C4-2B (cell line): Measurements from ENCODE around the gene SH2D3C.

ENCODE experiments used
- H3K27ac ChIP-seq: fragments of 450-650 bp; 2 replicates; pipeline ENCODE4 v1.5.1; 2017
- ZFX ChIP-seq: fragments of 450-650 bp; IDR thresholded peaks from 2 replicates; pipeline ENCODE4 v1.6.1; 2017
- TF ChIP-seq, protein P1 (sequence below): fragments of 450-650 bp; conservative IDR thresholded peaks from 2 replicates; pipeline ENCODE4 v1.5.1; 2017; ENCODE audit warnings: mild to moderate bottlenecking

The SH2D3C gene

DNA sequence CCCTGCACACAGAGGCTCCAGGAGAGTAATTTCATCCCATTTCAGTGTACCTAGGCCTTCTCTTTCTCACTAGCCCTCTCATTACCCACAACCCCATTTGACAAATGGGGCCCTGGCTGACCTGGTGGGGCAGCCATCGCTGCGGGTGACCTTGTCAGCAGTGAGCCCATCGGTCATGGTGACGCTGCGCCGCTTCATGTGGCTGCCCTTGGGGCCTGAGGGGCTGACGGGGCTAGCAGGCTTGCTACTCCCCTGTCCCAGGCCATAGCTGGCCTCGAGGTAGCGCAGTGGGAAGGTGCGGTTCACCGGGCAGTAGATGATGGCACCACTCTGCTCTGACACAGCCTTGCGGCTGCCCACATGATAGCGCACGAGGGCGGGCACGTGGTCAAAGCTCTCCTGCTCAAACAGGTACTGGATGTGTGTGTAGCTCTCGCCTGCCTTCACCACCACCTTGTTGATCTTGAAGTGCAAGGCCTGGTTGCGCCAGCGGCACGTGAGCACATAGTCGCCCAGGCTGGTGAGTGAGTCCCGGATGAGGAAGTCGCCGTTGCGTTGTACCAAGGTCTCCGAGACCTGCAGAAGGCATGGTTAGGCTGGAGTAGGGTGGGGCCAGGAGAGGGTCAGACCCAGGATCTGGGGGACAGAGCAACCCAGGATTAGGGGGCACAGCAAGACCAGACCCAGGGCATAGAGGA, 29.2 kb downstream of the SH2D3C start:
- no peak for TF ChIP-seq ZFX
- H3K27ac ChIP-seq, result no peak overlapping the region

DNA sequence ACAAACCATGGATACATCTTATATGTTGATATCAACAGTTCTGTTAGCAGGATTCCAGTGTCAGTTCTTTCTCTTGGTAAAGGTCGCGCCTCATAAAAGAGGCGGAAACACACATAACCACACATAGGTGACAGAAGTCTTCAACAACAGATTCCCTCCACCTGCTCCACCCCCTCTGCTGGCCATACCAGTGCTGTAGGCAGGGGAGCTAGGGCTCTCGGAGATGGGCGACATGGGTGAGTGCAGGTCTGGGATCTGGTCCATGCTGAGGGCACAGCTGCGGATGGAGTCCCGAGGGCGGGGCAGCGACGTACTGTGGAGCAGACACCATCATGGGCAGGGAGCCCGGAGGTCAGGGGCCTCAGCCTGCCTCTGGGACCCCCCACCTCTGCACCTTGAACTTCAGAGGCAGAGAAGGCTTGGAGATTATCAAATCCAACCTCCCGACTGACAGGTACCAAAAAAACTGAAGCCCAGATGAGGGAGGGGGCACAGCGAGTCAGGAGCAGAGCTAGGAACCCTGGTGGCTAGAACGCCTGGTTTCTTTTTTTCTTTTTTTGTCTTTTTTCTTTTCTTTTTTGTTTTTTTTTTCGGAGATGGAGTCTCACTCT, 31.4 kb downstream of the SH2D3C start:
- no peak overlapping the region for H3K27ac ChIP-seq
- TF ChIP-seq, protein P1, sequence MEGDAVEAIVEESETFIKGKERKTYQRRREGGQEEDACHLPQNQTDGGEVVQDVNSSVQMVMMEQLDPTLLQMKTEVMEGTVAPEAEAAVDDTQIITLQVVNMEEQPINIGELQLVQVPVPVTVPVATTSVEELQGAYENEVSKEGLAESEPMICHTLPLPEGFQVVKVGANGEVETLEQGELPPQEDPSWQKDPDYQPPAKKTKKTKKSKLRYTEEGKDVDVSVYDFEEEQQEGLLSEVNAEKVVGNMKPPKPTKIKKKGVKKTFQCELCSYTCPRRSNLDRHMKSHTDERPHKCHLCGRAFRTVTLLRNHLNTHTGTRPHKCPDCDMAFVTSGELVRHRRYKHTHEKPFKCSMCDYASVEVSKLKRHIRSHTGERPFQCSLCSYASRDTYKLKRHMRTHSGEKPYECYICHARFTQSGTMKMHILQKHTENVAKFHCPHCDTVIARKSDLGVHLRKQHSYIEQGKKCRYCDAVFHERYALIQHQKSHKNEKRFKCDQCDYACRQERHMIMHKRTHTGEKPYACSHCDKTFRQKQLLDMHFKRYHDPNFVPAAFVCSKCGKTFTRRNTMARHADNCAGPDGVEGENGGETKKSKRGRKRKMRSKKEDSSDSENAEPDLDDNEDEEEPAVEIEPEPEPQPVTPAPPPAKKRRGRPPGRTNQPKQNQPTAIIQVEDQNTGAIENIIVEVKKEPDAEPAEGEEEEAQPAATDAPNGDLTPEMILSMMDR, result no peak
- no peak for TF ChIP-seq ZFX

DNA sequence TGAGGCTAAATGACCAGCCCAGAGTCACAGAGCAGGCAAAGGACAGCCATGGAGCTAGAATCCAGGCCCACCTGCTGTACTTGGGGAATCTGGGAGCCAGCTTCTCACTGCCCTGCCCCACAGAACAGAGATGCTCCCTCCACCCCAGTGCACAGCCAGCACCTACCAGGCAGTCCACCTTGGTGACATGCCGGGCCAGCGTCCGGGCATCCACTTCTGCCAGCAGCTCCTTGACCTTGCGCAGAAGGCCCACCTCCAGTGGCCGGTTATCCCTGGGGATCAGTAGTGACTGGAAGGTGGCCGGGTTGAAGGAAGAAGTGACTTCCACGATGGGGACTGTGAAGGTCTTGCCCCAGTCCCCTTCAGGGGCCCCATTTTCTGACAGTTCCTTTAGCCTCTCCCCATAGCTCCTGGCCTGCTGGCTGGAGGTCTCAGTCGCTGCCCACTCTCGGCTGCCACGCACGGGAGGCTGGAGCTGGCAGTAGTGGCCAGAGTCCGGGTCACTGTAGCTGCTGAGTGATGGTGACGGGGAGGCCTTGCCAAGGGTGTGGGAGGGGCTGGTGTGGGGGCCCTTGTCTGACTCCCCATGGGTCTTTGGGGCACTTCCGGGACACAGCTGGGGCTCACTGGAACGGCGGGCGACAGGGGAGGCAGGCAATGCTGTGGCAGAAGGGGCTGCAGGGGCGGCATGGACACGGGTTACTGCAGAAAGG, 33.9 kb downstream of the SH2D3C start:
- TF ChIP-seq ZFX, result no peak
- TF ChIP-seq, protein P1, result no peak
- no peak overlapping the region for H3K27ac ChIP-seq

DNA sequence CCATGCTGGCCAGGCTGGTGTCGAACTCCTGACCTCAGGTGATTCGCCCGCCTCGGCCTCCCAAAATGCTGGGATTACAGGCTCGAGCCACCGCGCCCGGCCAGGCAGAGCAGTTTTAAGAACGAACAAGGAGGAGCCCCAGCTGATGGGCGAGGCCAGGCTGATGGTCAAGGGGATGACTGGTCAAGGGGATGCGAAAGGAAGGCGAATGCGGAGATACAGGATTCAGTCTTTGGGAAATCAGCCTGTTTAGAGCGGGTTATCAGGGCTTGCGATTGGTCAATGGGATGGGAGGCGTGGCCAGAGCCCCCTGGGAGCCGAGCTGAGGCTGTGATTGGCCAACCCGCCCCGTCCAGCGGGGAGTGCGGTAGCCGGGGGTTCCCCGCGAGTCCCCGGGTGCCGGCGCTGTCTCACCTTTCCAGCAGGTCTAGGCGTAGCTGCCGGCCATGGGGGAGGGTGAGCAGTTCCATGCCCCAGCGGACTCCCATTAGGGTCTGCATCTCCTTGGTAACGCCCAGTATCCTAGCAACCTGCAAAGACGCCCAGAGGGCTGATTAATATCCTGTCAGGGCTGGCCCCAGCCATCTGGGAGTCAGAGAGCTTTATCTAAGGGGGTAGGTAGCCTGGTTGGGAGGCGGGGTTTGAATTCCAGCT, 35.9 kb downstream of the SH2D3C start:
- TF ChIP-seq, protein P1, result no peak
- no peak overlapping the region for H3K27ac ChIP-seq

DNA sequence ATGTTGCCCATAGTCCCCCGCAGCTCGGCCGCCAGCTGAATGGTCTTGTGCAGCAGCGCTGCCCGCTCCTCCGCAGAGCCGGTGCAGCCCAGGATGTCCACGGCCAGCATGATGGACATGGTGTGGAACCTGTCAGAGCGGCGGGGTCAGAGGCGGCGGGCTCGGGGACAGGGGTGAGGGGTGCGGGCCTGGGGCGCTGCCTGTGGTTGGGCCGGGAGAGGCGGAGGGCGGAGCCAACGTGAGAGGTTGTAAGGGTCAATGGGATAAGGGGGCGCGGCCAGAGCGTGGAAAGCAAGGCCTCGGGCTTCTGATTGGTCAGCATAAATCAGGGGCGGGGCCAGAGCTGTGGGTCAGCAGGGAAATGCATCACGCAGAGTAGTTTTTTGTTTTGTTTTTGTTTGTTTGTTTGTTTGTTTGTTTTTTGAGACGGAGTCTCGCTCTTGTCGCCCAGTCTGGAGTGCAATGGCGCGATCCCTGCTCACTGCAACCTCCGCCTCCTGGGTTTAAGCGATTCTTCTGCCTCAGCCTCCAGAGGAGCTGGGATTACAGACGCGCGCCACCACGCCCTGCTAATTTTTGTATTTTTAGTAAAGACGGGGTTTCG, 36.5 kb downstream of the SH2D3C start:
- H3K27ac ChIP-seq, result no peak overlapping the region
- TF ChIP-seq ZFX, result no peak
- TF ChIP-seq, protein P1, result no peak

DNA sequence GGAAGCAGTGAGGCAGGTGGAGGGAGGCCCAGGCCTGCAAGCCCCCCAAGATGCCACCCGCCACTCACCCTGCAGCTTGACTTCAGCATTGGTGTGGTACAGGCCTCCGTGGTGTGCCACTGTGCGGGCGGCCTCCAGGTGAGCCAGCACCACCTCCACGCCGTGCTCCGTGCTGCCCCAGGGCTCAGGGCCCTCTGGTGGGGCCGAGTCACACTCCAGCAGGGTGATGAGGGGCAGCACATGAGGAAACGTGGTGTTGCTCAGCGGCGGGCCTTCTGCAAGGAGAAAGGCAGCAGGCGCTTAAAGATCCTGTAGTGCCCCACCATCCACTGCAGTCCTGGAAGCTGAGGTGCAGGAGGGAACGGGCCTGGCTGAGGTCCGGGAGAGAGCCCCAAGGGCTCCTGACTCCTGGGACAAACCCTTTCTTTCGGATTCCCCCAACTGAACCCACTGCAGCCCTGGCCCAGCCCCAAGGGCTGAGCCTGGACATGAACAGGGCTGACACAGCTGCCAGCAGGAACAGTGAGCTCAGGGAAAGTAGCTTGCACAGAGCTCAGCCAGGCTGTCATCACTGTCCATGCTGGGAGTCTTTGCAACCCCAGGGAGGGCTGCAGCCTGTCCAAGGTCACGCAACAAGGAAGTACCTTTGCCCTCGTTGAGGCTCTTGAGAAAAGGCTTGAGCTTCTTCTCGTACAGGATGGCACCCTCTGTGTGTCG, 38.7 kb downstream of the SH2D3C start:
- H3K27ac ChIP-seq, result peak overlapping the region; percentile 27; the same call in 1 of the 2 replicates
- TF ChIP-seq, protein P1, result no peak
- TF ChIP-seq ZFX, result no peak

DNA sequence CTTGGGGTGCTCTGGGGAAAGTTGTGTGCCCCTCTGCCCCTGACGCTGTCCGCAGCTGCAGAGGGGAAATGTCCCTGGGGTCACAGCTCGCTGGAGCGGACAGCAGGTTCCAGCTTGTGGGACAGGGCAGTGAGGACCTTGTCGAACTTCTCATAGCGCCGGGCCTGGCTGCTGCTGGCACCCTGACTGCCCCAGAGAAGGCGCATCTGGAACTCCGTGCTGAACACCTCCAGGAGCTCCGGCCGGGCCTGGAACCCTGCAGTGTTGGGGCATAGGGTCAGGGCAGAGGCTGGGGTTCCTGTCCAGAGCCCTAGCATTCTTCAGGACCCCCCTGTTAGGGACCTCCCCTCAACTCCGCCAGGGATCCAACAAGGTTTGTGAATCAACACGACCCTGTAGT, 39.8 kb downstream of the SH2D3C start:
- TF ChIP-seq, protein P1, result no peak
- no peak for TF ChIP-seq ZFX
- no peak overlapping the region for H3K27ac ChIP-seq
